ENCODE results near the gene HPCA.

HPCA gene

DNA sequence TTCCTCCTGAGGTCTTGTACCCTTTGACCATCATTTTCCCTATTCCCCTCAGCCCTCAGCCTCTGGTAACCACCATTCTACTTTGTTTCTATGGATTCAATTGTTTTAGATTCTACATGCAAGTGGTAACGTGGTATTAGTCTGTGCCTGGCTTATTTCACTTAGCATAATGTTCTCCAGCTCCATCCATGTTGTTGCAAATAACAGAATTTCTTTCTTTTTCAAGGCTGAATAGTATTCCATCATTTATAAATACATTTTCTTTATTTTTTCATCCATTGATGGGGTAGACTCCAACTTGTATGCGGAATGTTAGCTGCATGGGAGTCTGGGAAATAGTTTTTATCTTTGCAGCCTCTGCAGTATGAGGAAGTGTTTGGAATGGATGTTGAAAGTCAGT, 41.1 kb downstream of the HPCA start:
- Histone ChIP-seq H3K4ac (ENCODE audit: low read depth, low read length) (no peak overlapping the region), H3K4me3 (ENCODE audit: low read depth, low read length) (no peak overlapping the region), H4K12ac (ENCODE audit: low read depth, low read length) (no peak overlapping the region), H3K18ac (ENCODE audit: low read length) (no peak overlapping the region), H2BK5ac (ENCODE audit: low read depth, low read length, poor library complexity) (no peak overlapping the region), H3K79me2 (ENCODE audit: control insufficient read depth, insufficient read depth, low read length, poor library complexity) (no peaks in the 10 kb centered on the region), H3K4me2 (ENCODE audit: low read length) (no peak overlapping the region), H4K91ac (ENCODE audit: low read depth, low read length) (no peak overlapping the region), H4K8ac (ENCODE audit: low read depth, low read length) (no peak overlapping the region), H3K9ac (ENCODE audit: low read length) (no peak overlapping the region), H3K23ac (ENCODE audit: low read length) (no peak overlapping the region), H2AFZ (ENCODE audit: insufficient read depth, low read length, poor library complexity) (no peak overlapping the region), H3K36me3 (ENCODE audit: control insufficient read depth in 1 of 2, insufficient read depth in 2 of 2, low read length in 2 of 2) (no peaks in the 10 kb centered on the region), H2BK12ac (ENCODE audit: low read length) (no peak overlapping the region), H3K79me1 (ENCODE audit: low read length) (peaks cover 31% of the 10 kb centered on the region), H3K14ac (ENCODE audit: low read length) (no peak overlapping the region), H2AK5ac (ENCODE audit: low read length) (no peak overlapping the region), H3K27ac (ENCODE audit: low read depth, low read length) (peak overlapping the region; percentile 96), H3K4me1 (ENCODE audit: control insufficient read depth in 1 of 2, insufficient read depth in 2 of 2, low read length in 2 of 2) (peaks cover 13 to 21% of the 10 kb centered on the region in 2 experiments), H2BK120ac (ENCODE audit: insufficient read depth, low read length, poor library complexity) (no peak overlapping the region), H3K27me3 (ENCODE audit: insufficient read depth, low read length) (no peaks in the 10 kb centered on the region), H3K9me3 (ENCODE audit: insufficient read depth, low read depth, low read length) (no peaks in the 10 kb centered on the region)
- WGBS (ENCODE audit: extremely low coverage, insufficient coverage, insufficient read length) = no CpG with 5 or more reads among the region's 2 CpGs
- DNase-seq = no peak

DNA sequence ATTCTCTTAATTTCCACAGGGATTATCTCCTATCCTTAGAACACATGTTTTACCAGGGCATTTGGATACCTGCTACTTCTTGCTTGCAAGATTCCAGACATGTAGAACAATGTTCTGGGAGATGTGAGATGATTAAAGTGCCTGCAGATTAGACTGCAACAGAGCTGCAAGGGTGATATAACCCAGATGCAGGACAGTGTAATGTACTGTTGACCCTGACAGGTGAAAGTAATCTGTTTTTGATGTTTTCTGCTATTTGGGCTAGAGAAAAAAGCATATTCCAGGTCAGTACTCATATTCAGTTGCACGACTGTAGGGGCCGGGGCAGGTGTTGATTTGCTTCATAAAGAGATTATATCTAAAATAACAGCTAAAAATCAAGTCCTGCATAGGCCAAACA, 42.0 kb downstream of the HPCA start:
- peak overlapping the region; percentile 30 for H3K27ac ChIP-seq (ENCODE audit: low read depth, low read length)
- no peak overlapping the region for H3K4ac ChIP-seq (ENCODE audit: low read depth, low read length)
- H3K23ac ChIP-seq (ENCODE audit: low read length) = no peak overlapping the region
- no peaks in the 10 kb centered on the region for H3K27me3 ChIP-seq (ENCODE audit: insufficient read depth, low read length)
- H3K14ac ChIP-seq (ENCODE audit: low read length) = no peak overlapping the region
- no peak overlapping the region for H3K4me3 ChIP-seq (ENCODE audit: low read depth, low read length)
- H2BK12ac ChIP-seq (ENCODE audit: low read length) = no peak overlapping the region
- no peak overlapping the region for H2AK5ac ChIP-seq (ENCODE audit: low read length)
- WGBS (ENCODE audit: extremely low coverage, insufficient coverage, insufficient read length) = no CpG with 5 or more reads among the region's 2 CpGs
- H3K4me2 ChIP-seq (ENCODE audit: low read length) = no peak overlapping the region
- no peak overlapping the region for H3K18ac ChIP-seq (ENCODE audit: low read length)
- H3K79me1 ChIP-seq (ENCODE audit: low read length) = peaks cover 32% of the 10 kb centered on the region
- no peak overlapping the region for H2BK120ac ChIP-seq (ENCODE audit: insufficient read depth, low read length, poor library complexity)
- H4K12ac ChIP-seq (ENCODE audit: low read depth, low read length) = no peak overlapping the region
- no peak for DNase-seq
- H2AFZ ChIP-seq (ENCODE audit: insufficient read depth, low read length, poor library complexity) = no peak overlapping the region
- H4K8ac ChIP-seq (ENCODE audit: low read depth, low read length) = no peak overlapping the region
- H4K91ac ChIP-seq (ENCODE audit: low read depth, low read length) = no peak overlapping the region
- H3K9me3 ChIP-seq (ENCODE audit: insufficient read depth, low read depth, low read length) = no peaks in the 10 kb centered on the region
- no peak overlapping the region for H3K9ac ChIP-seq (ENCODE audit: low read length)
- H3K4me1 ChIP-seq (ENCODE audit: control insufficient read depth in 1 of 2, insufficient read depth in 2 of 2, low read length in 2 of 2) = peaks cover 13 to 21% of the 10 kb centered on the region in 2 experiments
- H3K79me2 ChIP-seq (ENCODE audit: control insufficient read depth, insufficient read depth, low read length, poor library complexity) = no peaks in the 10 kb centered on the region
- H2BK5ac ChIP-seq (ENCODE audit: low read depth, low read length, poor library complexity) = no peak overlapping the region
- H3K36me3 ChIP-seq (ENCODE audit: control insufficient read depth in 1 of 2, insufficient read depth in 2 of 2, low read length in 2 of 2) = no peaks in the 10 kb centered on the region

- Histone ChIP-seq H4K8ac (ENCODE audit: low read depth, low read length) (no peak overlapping the region), H3K9ac (ENCODE audit: low read length) (no peak overlapping the region), H3K9me3 (ENCODE audit: insufficient read depth, low read depth, low read length) (no peaks in the 10 kb centered on the region), H4K91ac (ENCODE audit: low read depth, low read length) (peak overlapping the region; percentile 17), H2BK120ac (ENCODE audit: insufficient read depth, low read length, poor library complexity) (peak overlapping the region; percentile 52), H2AFZ (ENCODE audit: insufficient read depth, low read length, poor library complexity) (no peak overlapping the region), H2BK12ac (ENCODE audit: low read length) (peak overlapping the region; percentile 3), H3K79me2 (ENCODE audit: control insufficient read depth, insufficient read depth, low read length, poor library complexity) (no peaks in the 10 kb centered on the region), H3K14ac (ENCODE audit: low read length) (no peak overlapping the region), H3K18ac (ENCODE audit: low read length) (no peak overlapping the region), H3K23ac (ENCODE audit: low read length) (no peak overlapping the region), H2AK5ac (ENCODE audit: low read length) (no peak overlapping the region), H3K4me2 (ENCODE audit: low read length) (no peak overlapping the region), H3K79me1 (ENCODE audit: low read length) (peaks cover 32% of the 10 kb centered on the region), H3K4me1 (ENCODE audit: control insufficient read depth in 1 of 2, insufficient read depth in 2 of 2, low read length in 2 of 2) (peaks cover 13 to 21% of the 10 kb centered on the region in 2 experiments), H3K27ac (ENCODE audit: low read depth, low read length) (peak overlapping the region; percentile 2), H3K27me3 (ENCODE audit: insufficient read depth, low read length) (no peaks in the 10 kb centered on the region), H4K12ac (ENCODE audit: low read depth, low read length) (no peak overlapping the region), H3K4me3 (ENCODE audit: low read depth, low read length) (no peak overlapping the region), H3K4ac (ENCODE audit: low read depth, low read length) (no peak overlapping the region), H2BK5ac (ENCODE audit: low read depth, low read length, poor library complexity) (peak overlapping the region; percentile 18), H3K36me3 (ENCODE audit: control insufficient read depth in 1 of 2, insufficient read depth in 2 of 2, low read length in 2 of 2) (no peaks in the 10 kb centered on the region)
- no CpG with 5 or more reads among the region's 8 CpGs for WGBS (ENCODE audit: extremely low coverage, insufficient coverage, insufficient read length)
- no peak for DNase-seq
Observed at GRCh38 chr1:32928715-32929114, 42.4 kb downstream of the HPCA start.

DNA sequence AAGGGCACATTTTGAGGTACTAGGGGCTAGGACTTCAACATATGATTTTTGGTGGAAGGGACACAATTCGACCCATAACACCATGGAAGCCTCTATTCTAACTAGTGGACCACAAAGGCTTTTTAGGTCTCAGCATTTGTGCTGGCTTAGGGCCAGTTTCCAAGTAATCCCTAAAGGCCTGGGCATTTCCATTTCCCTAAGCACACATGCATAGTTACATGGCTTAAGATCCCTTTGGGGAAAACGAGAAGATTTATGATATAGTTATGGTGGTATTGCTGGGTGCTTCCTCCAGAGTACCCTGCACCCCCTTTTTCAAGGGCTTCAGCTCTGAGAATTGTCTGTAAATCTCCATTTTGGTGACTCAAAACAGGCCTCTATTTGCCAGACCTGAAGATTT, 43.1 kb downstream of the HPCA start:
- no peak overlapping the region for H4K8ac ChIP-seq (ENCODE audit: low read depth, low read length)
- H2BK12ac ChIP-seq (ENCODE audit: low read length) = no peak overlapping the region
- H4K91ac ChIP-seq (ENCODE audit: low read depth, low read length) = no peak overlapping the region
- H3K36me3 ChIP-seq (ENCODE audit: control insufficient read depth in 1 of 2, insufficient read depth in 2 of 2, low read length in 2 of 2) = no peaks in the 10 kb centered on the region
- H3K4me1 ChIP-seq (ENCODE audit: control insufficient read depth in 1 of 2, insufficient read depth in 2 of 2, low read length in 2 of 2) = peaks cover 13 to 21% of the 10 kb centered on the region in 2 experiments
- no peak for DNase-seq
- no peak overlapping the region for H4K12ac ChIP-seq (ENCODE audit: low read depth, low read length)
- H3K9ac ChIP-seq (ENCODE audit: low read length) = no peak overlapping the region
- no peak overlapping the region for H3K27ac ChIP-seq (ENCODE audit: low read depth, low read length)
- WGBS (ENCODE audit: extremely low coverage, insufficient coverage, insufficient read length) = no CpG with 5 or more reads among the region's 2 CpGs
- H3K18ac ChIP-seq (ENCODE audit: low read length) = no peak overlapping the region
- H3K14ac ChIP-seq (ENCODE audit: low read length) = no peak overlapping the region
- no peaks in the 10 kb centered on the region for H3K9me3 ChIP-seq (ENCODE audit: insufficient read depth, low read depth, low read length)
- H2AK5ac ChIP-seq (ENCODE audit: low read length) = no peak overlapping the region
- peaks cover 29% of the 10 kb centered on the region for H3K79me1 ChIP-seq (ENCODE audit: low read length)
- no peak overlapping the region for H3K4me3 ChIP-seq (ENCODE audit: low read depth, low read length)
- no peak overlapping the region for H3K4ac ChIP-seq (ENCODE audit: low read depth, low read length)
- no peak overlapping the region for H3K23ac ChIP-seq (ENCODE audit: low read length)
- no peaks in the 10 kb centered on the region for H3K79me2 ChIP-seq (ENCODE audit: control insufficient read depth, insufficient read depth, low read length, poor library complexity)
- H3K4me2 ChIP-seq (ENCODE audit: low read length) = no peak overlapping the region
- H2BK5ac ChIP-seq (ENCODE audit: low read depth, low read length, poor library complexity) = no peak overlapping the region
- H2AFZ ChIP-seq (ENCODE audit: insufficient read depth, low read length, poor library complexity) = no peak overlapping the region
- no peaks in the 10 kb centered on the region for H3K27me3 ChIP-seq (ENCODE audit: insufficient read depth, low read length)
- H2BK120ac ChIP-seq (ENCODE audit: insufficient read depth, low read length, poor library complexity) = peak overlapping the region; percentile 44
